Measurements from ENCODE around the gene SERTAD2. TPM values are rescaled to one million over a fixed set of nuclear protein-coding genes. Genes with fewer than 3 reads are reported as not detected.

Gene SERTAD2
- total and polyA plus RNA-seq, 10 donors = 10.4 to 61.4 (median 41.1) TPM

DNA sequence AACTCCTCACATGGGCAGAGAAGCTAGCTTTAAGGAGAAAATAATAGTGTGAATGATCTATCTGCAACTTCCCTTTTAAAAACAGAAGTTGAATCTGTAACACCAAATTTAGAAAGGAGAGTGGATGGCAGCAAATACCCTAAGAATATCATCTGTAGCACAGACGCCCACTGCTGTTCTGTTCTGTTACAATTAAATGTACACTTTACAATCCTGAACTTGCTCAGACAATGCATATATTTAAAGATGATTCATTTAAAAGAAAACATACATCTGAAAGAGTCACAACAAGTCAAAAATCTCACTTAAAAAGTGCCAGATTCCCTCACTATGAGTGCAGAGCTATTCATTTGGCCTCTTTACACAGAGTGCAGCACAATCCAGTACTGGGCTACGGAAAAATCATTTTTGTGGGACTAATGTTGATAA is 8.0 kb upstream of the SERTAD2 start:
- WGBS, 5 donors = 51 to 67% (median 59%) methylated on average over 2 of the region's 2 CpGs
- DNase-seq = no peak
- Histone ChIP-seq H3K9me3 (no peaks in the 10 kb centered on the region), H3K27ac (peak overlapping the region in 6 of 8 donors; percentile 35 to 70 (median 66)), H3K27me3 (replicated peaks in 1 of 7) (no peaks in the 10 kb centered on the region), H3K4me1 (peaks cover 5 to 80% (median 45%) of the 10 kb centered on the region in 6 donors), H3K4me3 (no peak overlapping the region), H3K36me3 (no peaks in the 10 kb centered on the region)
- intact Hi-C loops (cut with DNase I; ENCODE audit: low total_unique reads) = no loop called here
- TF ChIP-seq POLR2AphosphoS5 (IDR thresholded peaks at IDR 0.05) (no peak), POLR2A (IDR thresholded peaks at IDR 0.05) (no peak)
- TF ChIP-seq, protein P1, sequence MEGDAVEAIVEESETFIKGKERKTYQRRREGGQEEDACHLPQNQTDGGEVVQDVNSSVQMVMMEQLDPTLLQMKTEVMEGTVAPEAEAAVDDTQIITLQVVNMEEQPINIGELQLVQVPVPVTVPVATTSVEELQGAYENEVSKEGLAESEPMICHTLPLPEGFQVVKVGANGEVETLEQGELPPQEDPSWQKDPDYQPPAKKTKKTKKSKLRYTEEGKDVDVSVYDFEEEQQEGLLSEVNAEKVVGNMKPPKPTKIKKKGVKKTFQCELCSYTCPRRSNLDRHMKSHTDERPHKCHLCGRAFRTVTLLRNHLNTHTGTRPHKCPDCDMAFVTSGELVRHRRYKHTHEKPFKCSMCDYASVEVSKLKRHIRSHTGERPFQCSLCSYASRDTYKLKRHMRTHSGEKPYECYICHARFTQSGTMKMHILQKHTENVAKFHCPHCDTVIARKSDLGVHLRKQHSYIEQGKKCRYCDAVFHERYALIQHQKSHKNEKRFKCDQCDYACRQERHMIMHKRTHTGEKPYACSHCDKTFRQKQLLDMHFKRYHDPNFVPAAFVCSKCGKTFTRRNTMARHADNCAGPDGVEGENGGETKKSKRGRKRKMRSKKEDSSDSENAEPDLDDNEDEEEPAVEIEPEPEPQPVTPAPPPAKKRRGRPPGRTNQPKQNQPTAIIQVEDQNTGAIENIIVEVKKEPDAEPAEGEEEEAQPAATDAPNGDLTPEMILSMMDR (IDR thresholded peaks at IDR 0.05 in 8 of 11, conservative IDR thresholded peaks at IDR 0.05 in 3 of 11) = no peak

- intact Hi-C loops (cut with DNase I; ENCODE audit: low total_unique reads) = no loop called here
- H3K27me3 ChIP-seq (replicated peaks in 1 of 7) = no peaks in the 10 kb centered on the region
- TF ChIP-seq POLR2AphosphoS5 (IDR thresholded peaks at IDR 0.05) (no peak), POLR2A (IDR thresholded peaks at IDR 0.05) (no peak)
- TF ChIP-seq, protein P1 (IDR thresholded peaks at IDR 0.05 in 8 of 11, conservative IDR thresholded peaks at IDR 0.05 in 3 of 11) = no peak
- WGBS, 5 donors = 43 to 58% (median 54%) methylated on average over 2 of the region's 2 CpGs
- DNase-seq = no peak
- H3K4me1 ChIP-seq = peaks cover 15 to 87% (median 61%) of the 10 kb centered on the region in 6 donors
- H3K36me3 ChIP-seq = no peaks in the 10 kb centered on the region
- H3K9me3 ChIP-seq = no peaks in the 10 kb centered on the region
- H3K27ac ChIP-seq = peak overlapping the region in 3 of 8 donors; percentile 100
- H3K4me3 ChIP-seq = no peak overlapping the region
Measured at GRCh38 chr2:64659252-64659651, 5.5 kb upstream of the SERTAD2 start.

- peak overlapping the region in 7 of 8 donors; percentile 37 to 100 (median 100) for H3K27ac ChIP-seq
- intact Hi-C loops (cut with DNase I; ENCODE audit: low total_unique reads) = no loop called here
- 44 to 66% (median 54%) methylated on average over 6 of the region's 6 CpGs for WGBS, 5 donors
Measured at GRCh38 chr2:64658269-64658668, 4.6 kb upstream of the SERTAD2 start.

GRCh38 chr2:64657411-64657810 is 3.7 kb upstream of the SERTAD2 start:
- no peaks in the 10 kb centered on the region for H3K27me3 ChIP-seq (replicated peaks in 1 of 7)
- 44 to 73% (median 52%) methylated on average over 2 of the region's 2 CpGs for WGBS, 5 donors
- no peaks in the 10 kb centered on the region for H3K9me3 ChIP-seq
- DNase-seq = no peak
- H3K4me3 ChIP-seq = no peak overlapping the region
- H3K27ac ChIP-seq = peak overlapping the region; percentile 37 to 100 (median 100)
- peaks cover 15 to 87% (median 63%) of the 10 kb centered on the region in 6 donors for H3K4me1 ChIP-seq
- TF ChIP-seq POLR2AphosphoS5 (IDR thresholded peaks at IDR 0.05) = no peak
- no peak for TF ChIP-seq POLR2A (IDR thresholded peaks at IDR 0.05)
- TF ChIP-seq, protein P1 (IDR thresholded peaks at IDR 0.05 in 8 of 11, conservative IDR thresholded peaks at IDR 0.05 in 3 of 11) = no peak
- intact Hi-C loops (cut with DNase I; ENCODE audit: low total_unique reads) = no loop called here
- H3K36me3 ChIP-seq = no peaks in the 10 kb centered on the region

More at GRCh38 chr2:64658269-64658668, 4.6 kb upstream of the SERTAD2 start:
- H3K36me3 ChIP-seq = no peaks in the 10 kb centered on the region
- no peak overlapping the region for H3K4me3 ChIP-seq
- peak in 1 of 3 donors; percentile 19 for TF ChIP-seq POLR2A (IDR thresholded peaks at IDR 0.05)
- TF ChIP-seq POLR2AphosphoS5 (IDR thresholded peaks at IDR 0.05) = peak in 2 of 3 donors; percentile 49 to 74
- TF ChIP-seq, protein P1 (IDR thresholded peaks at IDR 0.05 in 8 of 11, conservative IDR thresholded peaks at IDR 0.05 in 3 of 11) = no peak
- no peaks in the 10 kb centered on the region for H3K27me3 ChIP-seq (replicated peaks in 1 of 7)
- DNase-seq = peak; percentile 79
- no peaks in the 10 kb centered on the region for H3K9me3 ChIP-seq
- peaks cover 15 to 87% (median 62%) of the 10 kb centered on the region in 6 donors for H3K4me1 ChIP-seq
